Endodermal cell (in vitro differentiated cells): Measurements from ENCODE around the gene HOXD4. TPM values are rescaled to one million over a fixed set of nuclear protein-coding genes. Genes with fewer than 3 reads are reported as not detected.
A peak's percentile ranks its signal among the peaks of the same experiment; 100 is the strongest.

Source experiments
- DNase-seq: peaks from one replicate; pipeline ENCODE4 v3.0.0-alpha.2; 2017
- H3K27ac ChIP-seq: 2 replicates; pipeline ENCODE4 v1.5.1; 2013; ENCODE audit warnings: mild to moderate bottlenecking, low read depth, low read length, moderate library complexity
- H3K27me3 ChIP-seq: 2 replicates; pipeline ENCODE4 v1.6.1; 2013; ENCODE audit warnings: mild to moderate bottlenecking, low read length, moderate library complexity; ENCODE audit not compliant: insufficient read depth, control insufficient read depth, poor library complexity, severe bottlenecking
- H3K36me3 ChIP-seq: 2 replicates; pipeline ENCODE4 v1.7.0; 2013; ENCODE audit warnings: mild to moderate bottlenecking, low read length, moderate library complexity; ENCODE audit not compliant: control insufficient read depth, insufficient read depth
- H3K4me1 ChIP-seq: one replicate; pipeline ENCODE4 v1.7.0; 2013; ENCODE audit warnings: low read length; ENCODE audit not compliant: control insufficient read depth, insufficient read depth
- H3K4me3 ChIP-seq: 2 replicates; pipeline ENCODE4 v1.5.1; 2013; ENCODE audit warnings: mild to moderate bottlenecking, low read length, moderate library complexity
- H3K9ac ChIP-seq: 2 replicates; pipeline ENCODE4 v1.6.1; 2013; ENCODE audit warnings: mild to moderate bottlenecking, low read length, moderate library complexity; ENCODE audit not compliant: poor library complexity, severe bottlenecking; ENCODE audit errors: extremely low read depth
- H3K9me3 ChIP-seq: 2 replicates; pipeline ENCODE4 v1.6.1; 2013; ENCODE audit warnings: mild to moderate bottlenecking, low read length, moderate library complexity; ENCODE audit not compliant: control insufficient read depth
- H3K27ac Mint-ChIP-seq: 2 replicates; pipeline ENCODE4 v1.8.0; 2020; ENCODE audit warnings: mixed read lengths
- H3K27me3 Mint-ChIP-seq: 2 replicates; pipeline ENCODE4 v1.8.0; 2021; ENCODE audit warnings: mild to moderate bottlenecking, mixed read lengths; ENCODE audit not compliant: insufficient read depth
- H3K36me3 Mint-ChIP-seq: 2 replicates; pipeline ENCODE4 v1.8.0; 2020; ENCODE audit warnings: low read depth, mixed read lengths
- H3K4me1 Mint-ChIP-seq: 2 replicates; pipeline ENCODE4 v1.8.0; 2020; ENCODE audit warnings: mixed read lengths
- H3K4me3 Mint-ChIP-seq: 2 replicates; pipeline ENCODE4 v1.8.0; 2020; ENCODE audit warnings: mild to moderate bottlenecking, moderate library complexity, mixed read lengths
- H3K9me3 Mint-ChIP-seq: 2 replicates; pipeline ENCODE4 v1.8.0; 2020; ENCODE audit warnings: mild to moderate bottlenecking, mixed read lengths
- CTCF ChIP-seq: fragments of 200-600 bp; sonication (generic); conservative IDR thresholded peaks from 2 replicates; pipeline ENCODE4 v1.5.0; 2021; ENCODE audit warnings: antibody characterized with exemption, mild to moderate bottlenecking
- WGBS, 2 experiments: methylation state at CpG; one replicate each; pipeline versions ENCODE4 v1.1.5 to v1.1.7; 2013; ENCODE audit warnings: missing lambda C conversion rate in 2 of 2, mixed read lengths in 1 of 2; ENCODE audit not compliant: insufficient coverage in 1 of 2, insufficient read length in 1 of 2; 5-methylcytosine and 5-hydroxymethylcytosine counted together
- total RNA-seq, 2 donors: library from RNA; stranded (reverse); fragmentation: NEBNext Ultra II Directional in 1 of 2; extraction: Animal tissue kit (Norgen Biotek cat#: 25700) in 1 of 2; gene quantifications; 2 replicates in 1 of 2; 3 replicates in 1 of 2; pipeline ENCODE4 v1.2.1, GENCODE V29; 2021

Gene HOXD4
- total RNA-seq, 2 donors from 2014 or later = not detected

- Mint-ChIP-seq H3K36me3 (no peaks in the 10 kb centered on the region), H3K27me3 (peaks cover 96% of the 10 kb centered on the region), H3K27ac (no peak within 1 kb of the TSS), H3K4me1 (peaks cover 12% of the 10 kb centered on the region), H3K9me3 (no peaks in the 10 kb centered on the region), H3K4me3 (peak within 1 kb of the TSS; percentile 33)
- H3K4me1 ChIP-seq = no peaks in the 10 kb centered on the region
- TF ChIP-seq CTCF = no peak
- no peaks in the 10 kb centered on the region for H3K36me3 ChIP-seq
- H3K27ac ChIP-seq = no peak within 1 kb of the TSS
- DNase-seq = peak; percentile 77
- H3K4me3 ChIP-seq = peak within 1 kb of the TSS; percentile 38
- no peak within 1 kb of the TSS for H3K9ac ChIP-seq
- H3K27me3 ChIP-seq = peaks cover 100% of the 10 kb centered on the region
- no peaks in the 10 kb centered on the region for H3K9me3 ChIP-seq
- 1 to 3% methylated on average over 17 to 64 of the region's 64 CpGs for WGBS, 2 experiments
These were observed 22.2 kb upstream of the HOXD4 start, which contains the start of gene HOXD8 for GRCh38 chr2:176128982-176129796. TSS of gene HOXD8 (plus strand) at chr2:176129705. CDS start at chr2:176130367, 662 bp downstream.

DNA sequence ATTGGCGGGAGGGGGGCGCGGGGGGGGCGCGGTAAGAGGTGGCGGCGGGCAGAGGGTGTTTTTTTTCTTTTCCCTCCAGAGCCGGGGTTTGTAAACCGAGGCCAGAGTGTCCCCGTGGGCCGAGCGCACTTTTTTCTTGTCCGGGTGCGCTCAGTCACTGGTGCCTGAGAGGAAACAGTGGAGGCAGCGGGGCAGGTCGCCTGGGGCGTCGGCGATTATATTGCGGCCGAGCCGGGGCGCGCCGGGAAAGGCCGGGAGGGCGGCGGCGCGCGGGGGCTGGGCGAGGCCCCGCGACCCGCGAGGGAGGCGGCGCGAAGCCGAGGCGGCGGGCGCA, 21.6 kb upstream of the HOXD4 start:
- H3K4me3 ChIP-seq = no peak overlapping the region
- H3K4me1 ChIP-seq = no peaks in the 10 kb centered on the region
- H3K36me3 ChIP-seq = no peaks in the 10 kb centered on the region
- Mint-ChIP-seq H3K4me3 (peak overlapping the region; percentile 33), H3K36me3 (no peaks in the 10 kb centered on the region), H3K27me3 (peaks cover 96% of the 10 kb centered on the region), H3K4me1 (peaks cover 12% of the 10 kb centered on the region), H3K9me3 (no peaks in the 10 kb centered on the region), H3K27ac (no peak overlapping the region)
- no peak overlapping the region for H3K27ac ChIP-seq
- peaks cover 100% of the 10 kb centered on the region for H3K27me3 ChIP-seq
- 1 to 2% methylated on average over 9 to 43 of the region's 43 CpGs for whole genome bisulfite sequencing, 2 experiments
- no peak for TF ChIP-seq CTCF
- DNase-seq = peak; percentile 61
- H3K9ac ChIP-seq = no peak overlapping the region
- no peaks in the 10 kb centered on the region for H3K9me3 ChIP-seq

- TF ChIP-seq CTCF = no peak
- Mint-ChIP-seq H3K27ac (no peak overlapping the region), H3K36me3 (no peaks in the 10 kb centered on the region), H3K27me3 (peaks cover 96% of the 10 kb centered on the region), H3K4me1 (peaks cover 12% of the 10 kb centered on the region), H3K4me3 (peak overlapping the region; percentile 33), H3K9me3 (no peaks in the 10 kb centered on the region)
- WGBS, 2 experiments = 1 to 2% methylated on average over 13 to 100 of the region's 100 CpGs
- peak; percentile 78 for DNase-seq
- Histone ChIP-seq H3K4me3 (no peak overlapping the region), H3K27me3 (peaks cover 100% of the 10 kb centered on the region), H3K27ac (no peak overlapping the region), H3K36me3 (no peaks in the 10 kb centered on the region), H3K9ac (no peak overlapping the region), H3K4me1 (no peaks in the 10 kb centered on the region), H3K9me3 (no peaks in the 10 kb centered on the region)
These were observed 21.0 kb upstream of the HOXD4 start for GRCh38 chr2:176130147-176130956.
